HTR-8/SVneo (cell line): ENCODE measurements around the gene UNCX.
"Not testable (repeated sequence)": the region's sequence is repeated elsewhere in the genome, so short reads cannot be mapped to it uniquely, and the experiment has no call there.

ENCODE experiments used
- DNase-seq: peaks from one replicate; pipeline ENCODE4 v3.0.0; 2011; ENCODE audit warnings: low spot score, mixed read lengths; ENCODE audit not compliant: insufficient read length
- FAIRE-seq: peaks from 2 replicates; lab custom pipeline; 2011; peaks lifted over from hg19 to GRCh38; lab: Jason Lieb, UNC

Gene UNCX

DNA sequence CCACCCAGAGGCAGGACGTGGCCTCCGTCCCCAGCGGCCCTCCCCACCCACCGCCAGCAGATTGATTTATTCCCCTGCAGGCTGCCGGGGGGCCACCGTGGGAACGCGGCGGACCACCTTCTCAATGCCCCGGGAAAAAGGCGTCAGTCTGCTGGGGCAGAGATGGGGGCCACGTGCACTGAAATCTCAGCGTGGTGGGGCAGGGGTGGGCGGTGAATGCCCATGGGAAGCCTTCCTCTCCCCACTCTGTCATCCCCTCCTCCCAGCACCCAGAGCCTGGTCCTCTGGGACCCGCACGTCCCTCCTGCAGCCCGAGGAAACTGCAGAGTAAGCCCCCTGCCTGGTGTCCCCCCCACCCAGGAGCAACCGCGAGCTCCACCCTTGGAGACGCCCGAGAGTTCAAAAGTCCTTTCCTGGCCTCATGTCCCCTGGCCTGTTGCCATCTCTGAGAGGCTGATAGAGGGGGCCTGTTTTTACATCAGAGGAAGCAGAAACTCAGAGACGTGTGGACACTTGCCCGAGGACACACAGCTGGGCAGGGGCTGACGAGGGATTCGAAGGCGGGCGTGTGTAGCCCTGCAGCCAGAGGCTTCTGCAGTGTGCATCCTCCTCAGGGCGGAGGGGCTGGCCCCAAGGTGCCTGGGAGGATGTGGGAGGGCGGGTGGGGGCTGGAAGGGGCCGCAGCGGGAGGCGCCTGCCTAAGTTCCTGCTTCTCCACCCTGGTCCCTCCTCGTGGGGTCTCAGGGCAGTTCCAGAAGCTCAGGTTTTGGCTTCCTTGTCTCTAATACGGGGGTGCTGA, 21.8 kb downstream of the UNCX start:
- DNase-seq = no peak
- no peak for FAIRE-seq

DNA sequence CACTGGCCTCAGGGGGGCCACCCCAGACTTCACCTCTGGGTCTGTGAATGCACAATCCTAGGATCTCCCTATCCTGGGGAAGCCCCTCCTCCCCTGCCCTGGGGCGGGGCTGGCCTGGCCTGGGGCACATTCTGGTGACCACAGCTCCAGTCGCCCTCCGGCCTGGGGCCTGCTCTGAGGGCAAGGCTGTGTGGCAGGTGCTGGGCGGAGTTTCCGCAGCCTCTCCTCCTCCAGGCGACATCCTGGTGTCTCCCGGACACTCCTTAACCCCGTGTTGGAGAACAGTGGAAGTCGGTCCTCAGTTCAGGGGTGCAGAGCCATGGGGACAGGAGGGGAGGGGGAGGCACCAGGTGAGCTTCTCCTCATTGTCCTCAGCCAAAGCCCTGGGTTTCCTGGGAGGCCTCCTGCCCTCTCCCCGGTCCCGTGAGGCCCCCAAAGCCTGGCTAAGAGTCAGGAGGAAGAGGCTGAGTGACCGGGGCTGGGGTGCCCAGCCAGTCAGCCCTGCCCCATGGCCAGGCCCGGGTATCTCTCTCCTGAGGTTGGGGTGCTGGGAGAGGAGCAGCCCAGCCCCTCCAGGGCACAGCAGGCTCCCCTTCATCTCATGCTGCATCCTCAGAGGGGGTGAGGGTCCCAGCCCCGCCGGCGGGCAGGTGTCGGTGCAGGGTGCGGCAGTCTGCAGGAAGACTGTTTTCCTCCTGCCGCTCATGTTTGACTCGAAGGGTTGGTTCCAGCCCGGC, 22.6 kb downstream of the UNCX start:
- DNase-seq (no peak), FAIRE-seq (no peak)

DNA sequence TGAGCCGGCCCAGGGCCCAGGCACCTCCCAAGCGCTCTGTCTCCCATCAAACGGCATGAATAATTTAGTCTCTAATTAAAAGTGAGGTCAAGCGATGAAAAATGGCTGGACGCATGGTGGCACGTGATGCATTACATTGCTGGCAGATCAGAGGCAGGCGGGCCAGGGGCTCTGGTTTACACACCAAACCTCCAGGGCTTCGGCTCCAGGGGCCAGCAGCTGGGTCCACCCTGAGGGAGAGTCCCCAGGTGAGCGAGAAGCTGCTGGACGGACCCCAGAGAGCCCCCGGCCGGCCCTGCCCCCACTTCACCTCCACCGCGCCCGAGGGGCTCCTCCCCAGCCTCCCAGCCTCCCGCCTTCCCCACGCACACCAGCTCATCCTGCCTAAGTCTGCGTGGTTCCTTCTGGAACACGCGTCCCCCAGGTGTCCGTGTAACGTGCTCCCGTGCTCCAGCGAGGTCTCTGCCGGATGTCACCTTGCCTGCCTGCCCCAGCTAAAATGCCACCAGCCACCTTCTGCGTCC, 23.2 kb downstream of the UNCX start:
- peak; percentile 58 for FAIRE-seq

DNA sequence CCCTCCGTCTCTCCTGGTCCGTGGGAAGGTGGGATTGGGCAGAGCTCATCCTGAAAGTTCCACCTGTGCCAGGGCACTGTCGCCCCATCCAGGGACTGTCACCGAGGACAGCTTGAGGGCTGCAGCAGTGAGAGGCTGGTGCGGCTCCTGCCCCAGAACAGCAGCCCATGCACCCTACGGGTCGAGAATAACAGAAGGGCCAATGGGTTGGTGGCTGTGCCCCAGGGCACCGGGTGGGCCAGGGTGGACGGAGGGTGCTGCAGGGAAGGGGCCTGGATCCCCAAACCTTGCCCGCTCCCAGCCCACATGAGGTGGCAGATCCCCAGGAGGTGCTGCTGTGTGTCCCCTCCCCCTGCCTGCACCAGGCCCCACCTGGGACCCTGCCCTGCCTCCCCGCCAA, 23.9 kb downstream of the UNCX start:
- FAIRE-seq = no peak
- no peak for DNase-seq

More for the DNA sequence above, 23.2 kb downstream of the UNCX start:
- DNase-seq = no peak

DNA sequence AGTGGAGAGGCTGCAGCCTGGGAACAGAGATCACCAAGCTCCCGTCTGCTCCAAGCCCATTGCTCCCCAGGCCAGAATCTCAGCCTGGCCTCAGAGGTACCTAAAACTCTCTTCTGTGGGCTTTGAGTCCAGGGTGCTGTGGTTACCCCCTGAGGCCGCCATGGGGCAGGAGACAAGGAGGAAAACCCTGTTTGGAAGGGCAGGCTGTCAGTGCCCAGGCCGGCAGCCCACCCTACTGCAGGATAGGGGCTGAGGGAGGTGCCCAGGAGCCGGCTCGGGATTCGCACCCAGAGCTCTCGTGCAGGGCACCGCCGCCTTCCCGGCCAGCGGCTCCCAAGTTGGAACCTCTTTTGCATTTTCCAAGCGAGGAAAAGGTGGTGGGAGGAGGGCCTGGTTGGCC, 24.5 kb downstream of the UNCX start:
- no peak for DNase-seq
- FAIRE-seq = no peak

DNA sequence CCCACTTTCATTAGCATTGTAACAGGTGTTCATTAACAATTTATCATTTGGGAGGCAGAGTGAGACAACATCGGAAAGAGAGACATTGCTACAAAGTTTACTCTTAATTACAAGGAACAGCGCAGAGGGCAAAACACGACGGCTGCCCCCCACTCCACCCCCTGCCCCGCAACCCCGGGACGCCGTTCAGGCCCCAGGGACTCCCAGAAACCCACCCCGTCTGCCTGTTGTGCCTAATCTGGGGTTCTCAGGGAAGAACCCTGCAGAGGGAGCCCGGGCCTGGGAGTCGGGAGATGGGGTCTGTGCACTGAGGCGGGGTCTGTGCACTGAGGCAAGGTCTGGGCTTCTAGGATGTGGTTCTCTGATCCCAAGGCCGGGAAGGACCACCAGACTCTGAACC, 25.2 kb downstream of the UNCX start:
- FAIRE-seq = no peak

DNA sequence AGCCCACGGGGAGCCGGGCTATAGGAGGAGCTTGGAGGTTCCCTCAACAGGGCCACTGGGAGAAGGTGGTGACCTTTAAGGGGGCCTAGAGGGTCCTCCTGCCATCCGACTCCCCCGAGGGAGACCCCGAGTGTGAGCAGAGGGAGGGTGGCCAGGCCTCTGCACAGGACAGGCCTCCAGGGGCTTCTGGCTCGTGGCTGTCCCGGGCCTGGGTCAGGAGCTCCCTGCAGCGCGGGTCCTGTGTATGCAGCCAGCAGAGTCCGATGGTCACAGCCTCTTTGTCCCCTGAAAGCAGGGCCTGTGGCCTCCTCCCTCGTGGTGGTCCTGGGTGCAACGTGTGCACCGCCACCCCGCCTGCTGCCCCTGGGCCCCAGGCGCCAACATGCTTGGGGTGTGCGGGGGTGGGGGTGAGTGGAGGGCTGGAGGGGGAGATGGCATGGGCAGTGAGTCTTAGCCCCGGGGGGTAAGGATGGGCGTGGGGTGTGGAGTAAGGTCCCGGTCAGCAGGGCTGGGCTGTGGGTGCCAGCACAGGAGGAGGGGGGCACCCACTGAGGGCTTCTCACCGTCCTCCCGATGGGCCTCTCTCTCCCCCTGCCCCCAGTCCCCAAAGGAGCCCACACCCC, 27.1 kb downstream of the UNCX start:
- FAIRE-seq = no peak

More for the DNA sequence above, 25.2 kb downstream of the UNCX start:
- DNase-seq = no peak

DNA sequence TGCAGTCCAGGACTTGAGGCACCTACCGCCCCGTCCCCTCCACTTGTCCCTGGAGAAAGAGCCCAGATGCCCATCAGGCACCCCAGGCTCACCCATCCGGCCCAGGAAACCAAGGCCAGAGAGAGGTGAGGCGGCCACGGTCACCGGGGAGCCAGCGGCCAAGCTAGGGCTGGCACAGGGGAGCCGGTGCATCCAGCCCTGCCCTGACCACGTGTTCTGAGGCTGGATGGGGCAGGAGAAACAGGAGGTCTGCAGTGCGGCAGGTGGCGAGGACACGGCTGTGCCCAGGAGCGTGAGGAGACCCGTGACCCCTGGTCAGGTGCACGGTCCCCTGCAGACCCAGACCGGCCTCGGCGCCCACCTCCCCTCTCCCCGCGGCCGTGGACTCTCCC, 27.6 kb downstream of the UNCX start:
- no peak for DNase-seq
- FAIRE-seq = no peak

More for the DNA sequence above, 27.1 kb downstream of the UNCX start:
- no peak for DNase-seq

DNA sequence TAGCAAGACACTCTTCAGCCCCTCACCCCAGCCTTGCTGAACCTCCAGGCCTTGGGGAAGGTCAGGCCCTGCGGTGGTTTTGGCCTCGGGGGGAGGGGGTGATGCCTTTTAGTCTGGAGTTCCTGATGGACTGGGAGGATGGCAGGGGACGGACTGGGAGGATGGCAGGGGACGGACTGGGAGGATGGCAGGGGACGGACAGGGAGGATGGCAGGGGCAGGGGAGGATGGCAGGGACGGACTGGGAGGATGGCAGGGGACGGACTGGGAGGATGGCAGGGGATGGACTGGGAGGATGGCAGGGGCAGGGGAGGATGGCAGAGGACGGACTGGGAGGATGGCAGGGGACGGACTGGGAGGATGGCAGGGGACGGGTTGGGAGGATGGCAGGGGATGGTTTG, 28.4 kb downstream of the UNCX start:
- not testable (repeated sequence) for DNase-seq, FAIRE-seq

DNA sequence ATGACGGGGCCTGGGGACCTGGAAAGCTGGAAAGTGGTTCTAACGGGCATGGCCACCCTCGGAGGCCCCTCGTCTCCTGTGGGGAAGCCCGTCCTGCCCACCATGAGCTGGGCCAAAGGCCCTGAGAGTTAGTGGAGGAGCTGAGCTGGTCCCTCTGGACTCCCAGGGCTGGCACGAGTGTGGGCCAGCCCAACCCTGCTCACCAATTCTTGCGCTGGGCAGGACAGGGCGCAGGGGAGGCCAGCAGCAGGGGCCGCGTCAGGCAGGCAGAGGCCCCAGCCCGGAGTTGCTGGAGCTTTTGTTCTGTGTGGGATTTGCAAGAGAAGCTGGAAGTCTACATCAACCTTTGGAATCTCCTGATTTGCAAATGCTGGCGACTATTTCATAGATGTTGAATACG, 29.8 kb downstream of the UNCX start:
- FAIRE-seq (no peak), DNase-seq (no peak)

DNA sequence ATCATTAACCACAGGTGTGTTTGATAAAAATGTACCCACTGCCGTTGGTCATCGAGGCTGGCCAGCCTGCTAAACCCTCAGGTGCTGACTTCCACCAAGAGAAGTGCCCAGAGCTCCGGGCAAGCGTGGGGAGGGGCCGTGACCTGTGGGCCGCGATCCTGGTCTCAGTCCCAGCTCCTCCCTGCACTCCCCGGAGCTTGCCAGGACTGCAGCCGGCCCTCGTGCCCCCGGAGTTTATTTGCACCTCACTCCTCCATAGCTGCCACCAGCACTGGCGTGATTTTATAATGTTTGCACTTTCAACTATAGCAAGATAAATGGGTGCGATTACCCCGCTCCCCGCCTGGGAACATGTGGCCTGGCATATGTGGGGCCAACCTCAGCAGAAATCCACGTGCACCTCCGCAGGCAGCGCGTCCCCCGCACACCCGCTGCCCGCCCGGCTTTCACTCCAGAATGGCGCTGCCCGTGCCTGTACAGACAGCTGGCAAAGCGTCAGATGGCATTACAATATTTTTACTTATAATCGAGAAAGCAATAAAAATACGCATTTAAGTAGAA, 30.8 kb downstream of the UNCX start:
- FAIRE-seq (peak; percentile 9), DNase-seq (no peak)

DNA sequence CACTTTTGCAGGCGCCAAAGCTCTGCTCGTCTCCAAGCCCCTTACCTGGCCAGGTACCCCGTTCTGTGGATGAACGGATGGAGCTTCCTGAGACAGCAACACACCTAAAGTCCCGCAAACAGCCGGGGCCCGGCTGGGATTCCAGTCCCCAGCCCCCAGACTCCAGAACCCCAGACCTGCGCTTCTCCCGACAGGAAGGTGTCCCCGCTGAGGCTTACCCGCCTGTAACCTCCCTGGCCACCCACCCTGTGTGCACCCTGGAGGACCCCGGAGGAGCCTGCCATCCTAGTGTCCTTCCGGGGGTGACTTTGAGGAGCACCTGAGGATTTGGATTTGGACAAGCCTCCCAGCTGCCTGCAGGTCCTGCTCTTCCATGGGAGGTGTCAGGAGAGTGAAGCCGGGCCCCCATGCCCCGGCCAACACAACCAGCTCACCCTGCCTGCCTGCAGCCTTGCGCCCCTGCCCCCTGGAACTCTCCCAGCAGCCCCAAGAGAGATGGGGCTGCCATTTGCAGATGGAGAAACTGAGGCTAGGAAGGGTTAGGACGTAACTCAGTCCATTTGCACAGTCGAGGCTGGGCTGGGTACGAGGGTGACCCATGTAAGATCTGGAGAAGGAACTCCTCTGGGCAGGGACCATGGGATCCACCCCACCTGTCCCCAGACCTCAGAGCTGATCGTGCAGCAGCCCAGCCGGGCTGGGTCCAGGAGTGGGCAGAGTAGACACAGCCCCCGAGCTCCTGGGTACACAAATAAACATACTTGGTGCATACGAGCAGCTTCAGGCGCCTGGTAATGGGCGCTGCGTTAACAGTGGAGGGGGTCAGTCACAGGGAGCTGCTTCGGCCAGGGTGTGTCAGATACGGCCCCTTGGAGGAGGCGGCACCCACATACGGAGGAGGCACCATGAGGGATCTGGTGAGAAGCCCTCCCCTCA, 31.9 kb downstream of the UNCX start:
- no peak for DNase-seq
- no peak for FAIRE-seq

DNA sequence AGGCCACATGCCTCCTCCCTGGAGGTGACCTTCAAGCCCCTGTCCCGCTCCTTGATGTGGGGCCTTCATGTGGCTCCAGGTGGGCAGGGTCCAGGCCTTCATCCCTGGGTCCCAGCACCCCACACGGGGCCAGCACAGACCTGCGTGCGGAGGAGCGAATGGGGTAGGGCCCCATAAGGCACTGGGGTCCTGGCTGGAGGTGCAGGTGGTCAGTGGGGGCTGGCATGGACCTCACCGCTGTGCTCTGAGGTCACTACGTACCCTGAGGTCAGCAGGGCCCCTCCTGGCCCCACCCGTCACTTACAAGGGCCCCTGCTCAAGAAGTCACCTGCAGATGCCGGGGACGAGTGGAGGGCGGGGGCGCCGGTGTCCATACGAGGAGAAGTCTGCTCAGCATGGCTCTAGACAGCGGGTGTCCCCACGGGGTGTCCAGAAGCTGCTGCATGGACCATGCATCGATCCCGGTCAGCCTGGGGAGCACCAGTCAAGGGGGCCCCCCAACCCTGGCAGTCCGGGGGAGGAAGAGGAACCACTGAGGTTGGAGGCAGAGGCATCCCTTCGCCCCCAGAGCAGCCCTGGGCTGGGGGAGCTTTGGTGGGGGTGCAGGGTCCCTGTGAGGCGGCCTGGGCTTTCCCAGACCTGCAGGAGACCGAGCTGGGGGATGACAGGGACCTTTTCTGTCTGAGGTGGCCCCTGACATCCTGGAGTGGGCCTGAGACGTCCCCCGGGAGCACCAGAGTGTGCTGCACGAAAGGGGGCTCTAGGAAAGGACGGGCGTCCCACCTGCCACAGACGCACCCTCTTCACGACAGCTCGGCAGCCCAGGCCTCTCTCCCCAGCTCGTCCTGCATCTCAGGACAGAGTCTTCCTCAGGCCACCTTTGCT, 34.6 kb downstream of the UNCX start:
- FAIRE-seq (no peak), DNase-seq (no peak)

DNA sequence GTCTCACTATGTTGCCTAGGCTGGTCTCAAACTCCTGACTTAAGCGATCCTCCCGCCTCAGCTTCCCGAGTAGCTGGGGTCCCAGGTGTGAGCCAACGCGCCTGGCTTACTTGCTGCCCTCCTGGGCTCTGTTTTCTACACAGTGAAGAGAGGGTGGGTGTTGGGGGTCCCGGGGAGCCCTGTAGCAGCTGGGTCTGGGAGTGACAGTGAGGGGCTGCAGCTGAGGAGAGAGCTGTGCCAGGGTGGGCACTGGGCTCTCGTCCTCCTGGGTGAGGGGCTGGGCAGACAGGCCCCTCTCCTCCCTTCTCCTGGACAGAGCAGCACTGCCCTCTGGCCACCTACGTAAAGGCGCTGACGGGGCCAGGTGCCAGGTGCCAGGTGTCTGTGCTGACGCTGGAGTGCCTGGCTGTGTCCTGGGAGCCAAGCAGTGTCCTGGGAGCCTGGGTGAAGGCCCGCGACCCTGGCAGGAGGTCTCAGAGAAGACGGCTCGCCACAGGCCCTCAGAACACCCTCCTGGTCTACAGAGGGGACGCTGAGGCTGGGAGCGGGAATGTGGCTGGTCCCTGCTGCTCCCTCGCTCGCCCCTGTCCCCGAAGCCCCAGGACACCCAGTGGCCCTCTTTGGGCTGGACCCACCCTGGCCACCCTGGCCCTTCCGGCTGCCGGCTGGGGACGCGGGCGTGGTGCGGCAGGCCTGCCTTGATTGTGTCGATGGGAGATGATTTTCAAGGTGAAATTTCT, 35.6 kb downstream of the UNCX start:
- FAIRE-seq (no peak), DNase-seq (no peak)

DNA sequence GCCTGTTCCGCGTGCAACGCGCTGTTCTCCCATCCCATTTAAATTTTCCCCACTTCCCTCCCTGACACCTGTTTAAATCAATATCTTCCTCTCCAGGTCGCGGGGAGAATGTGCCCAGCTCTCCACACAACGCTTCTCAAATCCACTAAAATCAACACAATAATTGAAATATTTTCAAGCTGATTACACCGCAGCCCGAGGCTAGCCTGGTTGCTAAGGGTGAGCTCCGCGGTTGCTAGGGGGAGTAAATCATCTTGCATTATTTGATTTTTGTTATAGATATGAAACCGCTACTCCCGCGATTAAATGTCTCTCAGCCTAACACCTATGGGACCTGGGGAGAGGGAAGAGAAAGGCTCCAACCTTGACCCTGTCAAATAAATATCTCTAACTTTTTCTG, 36.2 kb downstream of the UNCX start:
- FAIRE-seq = peak; percentile 82
- DNase-seq = peak; percentile 49

DNA sequence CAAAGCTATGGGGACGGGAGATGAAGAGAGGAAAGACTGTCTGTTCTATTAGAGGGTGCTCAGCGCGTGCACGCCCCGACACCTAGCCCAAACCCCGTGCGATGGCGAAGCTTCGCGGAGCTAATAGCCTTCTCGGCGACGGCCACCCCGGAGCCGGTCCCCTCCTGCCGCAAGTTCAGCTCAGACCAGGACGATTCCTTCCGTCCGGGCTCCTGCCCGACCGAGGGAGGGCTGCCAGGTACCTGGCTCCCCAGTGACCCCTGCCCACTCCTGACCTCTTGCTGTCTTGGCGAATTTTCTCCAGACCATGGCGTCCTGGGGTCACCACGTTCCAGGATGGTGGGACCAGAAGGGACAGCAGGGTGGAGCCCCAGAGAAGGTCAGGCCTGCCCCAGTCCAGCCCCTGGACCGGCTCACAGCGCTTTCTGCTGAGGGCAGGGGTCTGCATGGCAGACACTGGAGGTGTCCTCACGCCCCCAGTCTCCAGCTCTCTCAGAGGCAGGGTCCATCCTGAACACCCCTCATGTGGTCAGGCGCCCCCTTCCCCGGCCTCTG, 36.7 kb downstream of the UNCX start:
- DNase-seq = no peak
- no peak for FAIRE-seq

DNA sequence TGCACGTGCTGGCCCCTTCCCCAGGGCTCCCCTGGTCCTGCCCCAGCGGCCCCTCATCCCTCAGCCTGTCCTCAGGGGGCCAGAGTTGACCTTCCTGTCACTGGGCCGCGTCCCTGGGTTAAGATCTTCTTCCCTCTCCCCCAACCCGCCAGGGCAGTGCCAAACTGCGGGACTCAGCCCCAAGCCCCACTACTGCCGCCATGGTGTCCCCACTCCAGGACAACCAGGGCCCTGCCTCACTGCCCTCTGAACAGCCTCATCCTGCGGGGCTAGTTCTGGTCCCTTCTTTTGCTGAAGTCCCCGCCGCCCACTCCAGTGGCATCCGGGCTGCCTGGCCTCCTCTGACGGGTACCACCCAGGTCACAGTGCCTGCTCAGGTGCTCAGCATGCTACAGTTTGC, 37.5 kb downstream of the UNCX start:
- FAIRE-seq (no peak), DNase-seq (no peak)

DNA sequence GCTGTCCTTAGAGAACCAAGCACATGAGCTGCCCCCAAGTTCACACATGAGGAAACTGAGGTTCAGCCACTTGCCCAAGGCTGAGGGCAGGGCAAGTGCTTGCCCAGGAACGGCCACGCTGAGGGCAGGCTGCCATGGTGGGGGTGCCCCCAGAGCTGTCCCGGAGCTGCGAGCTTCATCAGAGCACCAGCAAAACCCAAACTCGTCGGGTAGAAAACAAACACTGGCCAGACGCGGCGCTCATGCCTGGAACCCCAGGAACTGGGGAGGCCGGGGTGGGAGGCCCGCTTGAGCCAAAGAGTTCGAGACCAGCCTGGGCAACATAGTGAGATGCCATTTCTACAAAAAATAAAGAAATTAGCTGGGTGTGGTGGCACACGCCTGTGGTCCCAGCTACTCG, 38.4 kb downstream of the UNCX start:
- FAIRE-seq (no peak), DNase-seq (no peak)
